Erythroblast (primary cell): ENCODE measurements around the gene STAT3.

Experiments used
- DNase-seq, 2 experiments: peaks; one replicate each; lab custom pipeline; 2025; lab: John Stamatoyannopoulos, UW
- GATA1 ChIP-seq: IDR thresholded peaks from 2 replicates; pipeline ENCODE4 v1.6.1; 2011; ENCODE audit warnings: low read depth, mild to moderate bottlenecking, control low read depth, low read length, moderate library complexity
- POLR2A ChIP-seq: IDR thresholded peaks from 2 replicates; pipeline ENCODE4 v1.6.1; 2011; ENCODE audit warnings: mild to moderate bottlenecking, low read length

Gene STAT3

DNA sequence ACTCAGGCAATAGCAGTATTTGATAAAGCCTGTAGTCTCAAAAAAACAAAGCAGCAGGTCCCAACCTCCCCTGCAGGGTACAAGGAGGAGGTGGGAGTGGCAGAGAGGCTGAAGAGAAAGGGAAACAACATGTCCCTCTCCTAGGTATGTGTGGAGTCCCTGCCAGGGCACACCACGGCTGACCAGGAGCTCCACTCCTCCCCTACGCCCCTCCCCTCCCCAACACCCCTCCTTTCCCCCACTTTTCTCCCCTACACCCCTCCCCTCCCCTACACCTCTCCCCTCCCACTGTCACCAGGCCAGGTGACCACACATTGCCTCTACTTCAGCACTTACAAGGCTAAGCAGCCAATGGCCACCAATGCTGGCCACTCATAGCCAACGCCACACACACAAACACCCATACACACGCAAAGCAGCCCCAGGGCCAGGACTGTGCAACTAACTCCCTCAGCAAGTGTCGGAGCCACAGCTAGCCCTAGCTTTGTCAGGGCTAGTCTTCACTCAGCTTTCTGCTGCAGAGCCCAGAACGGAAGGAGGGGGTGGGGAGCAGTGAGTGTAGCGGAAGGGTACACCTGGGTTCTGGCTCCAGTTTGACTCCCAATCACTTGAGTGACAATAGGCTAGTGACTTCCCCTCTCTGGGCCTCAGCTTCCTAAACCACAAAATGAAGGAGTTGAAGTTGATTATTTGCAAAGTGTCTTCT lies 26.6 kb upstream of the STAT3 start:
- TF ChIP-seq GATA1 (no peak), POLR2A (no peak)
- no peak for DNase-seq

DNA sequence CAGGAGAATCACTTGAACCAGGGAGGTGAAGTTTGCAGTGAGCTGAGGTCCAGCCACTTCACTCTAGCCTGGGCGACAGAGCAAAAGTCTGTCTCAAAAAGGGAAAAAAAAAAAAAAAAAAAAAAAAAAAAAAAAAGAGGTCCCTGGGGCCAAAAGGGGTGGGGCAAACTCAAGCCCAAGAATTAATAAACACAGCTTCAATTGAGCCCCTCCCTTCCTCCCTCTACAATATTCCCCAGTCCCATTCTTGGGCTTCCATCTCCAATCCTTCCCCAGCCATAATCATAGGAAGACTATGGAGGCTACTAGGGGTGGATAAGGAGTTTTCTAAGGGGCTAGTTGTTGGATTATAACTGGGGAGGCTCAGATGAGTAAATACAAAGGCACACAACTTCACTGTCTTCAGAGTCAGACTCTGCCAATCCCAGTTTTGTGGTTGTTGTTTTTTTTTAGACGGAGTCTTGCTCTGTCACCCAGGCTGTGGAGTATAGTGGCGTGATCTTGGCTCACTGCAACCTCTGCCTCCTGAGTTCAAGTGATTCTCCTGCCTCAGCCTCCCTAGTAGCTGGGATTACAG lies 25.3 kb upstream of the STAT3 start:
- no peak for DNase-seq

DNA sequence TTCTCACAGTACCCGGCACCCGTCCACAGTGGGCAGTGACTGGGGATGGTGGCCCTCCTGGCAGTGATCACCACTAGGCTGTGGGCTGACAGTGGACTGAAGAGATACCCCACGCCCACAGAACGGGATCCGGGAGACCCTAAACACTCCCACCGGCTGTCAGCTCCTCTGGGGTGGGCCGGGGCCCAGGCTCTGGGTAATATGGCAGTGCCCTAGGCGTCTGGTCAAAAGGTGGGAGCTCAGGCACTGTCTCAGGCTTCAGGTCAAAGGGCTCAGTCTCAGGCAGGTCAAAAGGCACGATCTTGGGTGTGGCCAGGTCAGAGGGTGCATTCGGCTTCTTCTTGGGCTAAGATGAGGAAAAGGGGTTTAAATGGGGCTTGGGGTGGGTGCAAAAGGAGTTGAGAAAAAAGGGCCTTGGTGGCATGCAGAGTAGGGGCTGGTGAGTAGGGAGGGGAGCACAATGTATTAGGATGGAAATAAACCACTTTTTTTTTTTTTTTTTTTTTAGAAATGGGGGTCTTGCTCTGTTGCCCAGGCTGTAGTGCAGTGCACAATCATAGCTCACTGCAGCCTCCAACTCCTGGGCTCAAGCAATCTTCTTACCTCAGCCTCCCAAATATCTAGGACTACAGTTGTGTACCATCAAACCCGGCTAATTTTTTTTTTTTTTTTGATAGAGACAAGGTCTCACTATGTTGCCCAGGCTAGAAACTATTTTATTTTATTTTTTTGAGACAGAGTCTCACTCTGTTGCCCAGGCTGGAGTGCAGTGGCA lies 23.9 kb upstream of the STAT3 start:
- TF ChIP-seq POLR2A, result no peak
- TF ChIP-seq GATA1, result no peak

More for the DNA sequence above, 25.3 kb upstream of the STAT3 start:
- no peak for TF ChIP-seq POLR2A

GRCh38 chr17:42411361-42411760 lies 23.1 kb upstream of the STAT3 start:
- no peak for TF ChIP-seq GATA1
- TF ChIP-seq POLR2A, result no peak

More for the DNA sequence above, 23.9 kb upstream of the STAT3 start:
- no peak for DNase-seq

GRCh38 chr17:42410319-42410685 lies 22.1 kb upstream of the STAT3 start:
- no peak for DNase-seq
- TF ChIP-seq GATA1, result no peak
- TF ChIP-seq POLR2A, result no peak

More at GRCh38 chr17:42411361-42411760, 23.1 kb upstream of the STAT3 start:
- DNase-seq, result no peak

DNA sequence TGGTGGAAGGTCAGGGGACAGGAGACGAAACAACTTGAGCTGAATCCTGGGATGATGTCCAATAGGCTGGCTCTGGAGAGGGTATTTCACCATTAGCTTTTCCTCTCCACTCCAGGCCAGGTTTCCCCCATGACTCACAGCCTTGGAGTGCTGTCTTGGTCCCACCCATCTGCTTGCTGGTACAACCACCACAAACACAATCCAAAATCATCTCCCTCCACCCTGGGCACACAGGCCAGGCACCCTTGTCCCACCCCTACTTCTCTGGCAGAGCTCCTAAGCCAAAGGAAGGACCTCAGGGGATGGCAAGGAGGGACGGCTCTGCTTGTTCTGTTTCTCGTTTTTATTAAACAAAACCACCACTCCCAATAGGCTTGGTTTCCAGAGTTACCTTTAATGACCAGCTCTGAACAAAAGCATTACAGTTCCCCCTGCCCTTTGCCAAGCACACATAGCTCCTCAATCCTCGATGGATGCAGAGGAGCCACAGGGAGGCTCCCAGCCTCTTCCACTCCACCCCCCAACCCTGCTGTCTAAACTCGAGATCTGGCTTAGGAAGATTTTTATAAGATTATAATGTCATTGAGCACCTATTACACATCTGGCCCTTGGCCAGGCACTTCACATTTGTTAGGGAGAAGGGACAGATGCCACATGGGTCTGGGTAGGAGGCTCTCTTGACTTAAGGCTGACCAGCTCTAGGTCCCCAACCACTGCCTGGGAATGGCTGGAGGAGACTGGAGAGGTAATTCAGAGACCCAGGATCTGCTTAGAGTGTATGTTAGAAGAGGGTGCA lies 21.5 kb upstream of the STAT3 start:
- TF ChIP-seq GATA1 (no peak), POLR2A (no peak)
- DNase-seq, result no peak

- DNase-seq, result no peak
- TF ChIP-seq POLR2A (no peak), GATA1 (no peak)
These were observed 19.8 kb upstream of the STAT3 start for GRCh38 chr17:42408061-42408460.

DNA sequence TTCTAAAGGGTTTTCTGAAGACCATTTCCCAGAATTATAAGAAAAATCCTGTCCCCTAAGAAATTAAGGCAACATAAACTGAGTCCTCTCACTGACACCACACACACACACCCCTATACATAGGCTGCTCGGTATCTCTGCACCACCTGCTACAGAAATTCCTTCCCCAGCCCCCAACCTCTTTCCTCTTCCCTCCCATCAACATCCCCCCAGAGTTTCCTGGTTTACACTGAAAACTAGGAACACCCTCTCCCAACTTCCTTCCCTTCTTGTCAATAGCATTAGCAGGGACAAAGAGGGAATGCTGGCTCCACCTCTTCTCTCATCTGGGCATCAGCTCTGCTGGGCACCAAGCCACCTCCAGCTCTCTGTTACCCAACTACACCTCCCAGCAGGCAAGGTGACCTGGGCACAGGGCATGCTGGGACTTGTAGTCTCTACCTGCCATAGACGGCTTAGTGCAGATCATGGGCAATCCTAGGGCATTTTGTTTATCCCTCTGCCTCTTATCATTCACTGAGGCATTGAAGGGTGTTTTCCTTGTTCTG lies 19.1 kb upstream of the STAT3 start:
- TF ChIP-seq POLR2A, result no peak
- no peak for TF ChIP-seq GATA1
- peak; percentile 47 to 63 for DNase-seq

DNA sequence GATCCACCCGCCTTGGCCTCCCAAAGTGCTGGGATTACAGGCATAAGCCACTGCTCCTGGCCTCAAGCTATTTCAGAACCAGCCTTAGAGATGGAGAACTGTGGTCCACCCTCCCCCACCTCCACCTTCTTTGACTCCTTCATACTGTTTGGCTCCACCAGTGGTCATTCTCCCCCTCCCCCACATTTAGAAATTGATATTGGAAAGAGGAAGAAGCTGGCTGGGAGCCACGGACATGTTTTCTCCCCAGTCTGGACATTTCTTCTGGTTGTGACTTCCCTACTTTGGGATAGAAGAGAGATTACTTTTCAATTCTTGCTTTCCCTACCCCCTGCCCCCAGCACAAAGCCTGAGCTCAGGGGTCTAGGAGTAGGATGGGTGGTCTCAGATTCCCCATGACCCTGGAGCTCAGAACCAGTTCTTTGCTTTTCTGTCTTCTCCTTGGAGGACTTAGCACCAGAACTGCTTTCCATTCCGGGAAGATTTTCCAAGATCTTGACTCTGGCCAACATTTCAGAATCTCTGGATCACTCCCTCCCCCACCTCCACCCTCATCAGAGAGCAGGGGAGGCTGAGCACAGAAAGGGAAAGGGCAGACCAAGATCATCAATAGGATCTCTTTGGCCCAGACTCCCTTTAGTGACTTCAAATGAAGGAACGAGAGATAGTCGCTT lies 18.5 kb upstream of the STAT3 start:
- no peak for DNase-seq
- TF ChIP-seq POLR2A, result no peak

- TF ChIP-seq GATA1 (no peak), POLR2A (no peak)
- peak; percentile 79 to 88 for DNase-seq
These were observed 17.8 kb upstream of the STAT3 start for GRCh38 chr17:42405963-42406495.

GRCh38 chr17:42405076-42405475 lies 16.8 kb upstream of the STAT3 start:
- TF ChIP-seq POLR2A, result no peak
- TF ChIP-seq GATA1, result no peak
- DNase-seq, result no peak

GRCh38 chr17:42404326-42405055 lies 16.2 kb upstream of the STAT3 start:
- no peak for DNase-seq
- TF ChIP-seq POLR2A, result no peak
- no peak for TF ChIP-seq GATA1
